ENCODE measurements around the gene ADCY2.

Gene ADCY2

DNA sequence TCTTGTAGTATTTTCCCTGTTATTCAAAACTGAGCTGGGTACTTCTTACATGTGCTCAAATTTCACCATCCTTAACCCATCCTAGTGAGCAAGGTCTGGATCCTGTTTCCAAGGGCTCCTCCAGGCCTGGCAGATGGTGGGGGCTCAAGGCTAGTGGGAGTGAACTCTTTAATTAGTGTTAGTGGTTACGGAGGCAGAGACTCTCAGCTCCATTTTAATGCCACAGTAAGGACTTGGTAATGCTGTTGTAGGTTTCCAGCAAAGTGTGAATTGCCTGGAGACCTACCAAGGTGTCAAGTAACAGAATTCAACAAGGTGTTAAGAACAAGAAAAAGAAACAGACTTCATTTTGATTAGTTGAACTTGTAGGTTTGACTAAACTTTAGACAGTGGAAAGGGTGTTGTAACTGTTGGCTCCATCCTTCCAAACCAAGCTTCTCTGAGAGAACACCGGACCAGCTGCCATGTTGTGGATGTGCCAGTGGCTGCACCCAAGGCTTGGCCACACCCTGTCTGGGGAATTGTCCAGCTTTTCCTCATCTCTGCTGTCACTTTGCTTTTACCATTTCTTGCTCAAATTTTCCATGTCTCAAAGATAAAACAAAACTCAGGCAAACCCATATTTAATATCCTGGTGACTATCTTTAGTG, 98.7 kb downstream of the ADCY2 start:
- no peak for FAIRE-seq
- DNase-seq (ENCODE audit: insufficient read length, low spot score): no peak
- TF ChIP-seq, protein P1, sequence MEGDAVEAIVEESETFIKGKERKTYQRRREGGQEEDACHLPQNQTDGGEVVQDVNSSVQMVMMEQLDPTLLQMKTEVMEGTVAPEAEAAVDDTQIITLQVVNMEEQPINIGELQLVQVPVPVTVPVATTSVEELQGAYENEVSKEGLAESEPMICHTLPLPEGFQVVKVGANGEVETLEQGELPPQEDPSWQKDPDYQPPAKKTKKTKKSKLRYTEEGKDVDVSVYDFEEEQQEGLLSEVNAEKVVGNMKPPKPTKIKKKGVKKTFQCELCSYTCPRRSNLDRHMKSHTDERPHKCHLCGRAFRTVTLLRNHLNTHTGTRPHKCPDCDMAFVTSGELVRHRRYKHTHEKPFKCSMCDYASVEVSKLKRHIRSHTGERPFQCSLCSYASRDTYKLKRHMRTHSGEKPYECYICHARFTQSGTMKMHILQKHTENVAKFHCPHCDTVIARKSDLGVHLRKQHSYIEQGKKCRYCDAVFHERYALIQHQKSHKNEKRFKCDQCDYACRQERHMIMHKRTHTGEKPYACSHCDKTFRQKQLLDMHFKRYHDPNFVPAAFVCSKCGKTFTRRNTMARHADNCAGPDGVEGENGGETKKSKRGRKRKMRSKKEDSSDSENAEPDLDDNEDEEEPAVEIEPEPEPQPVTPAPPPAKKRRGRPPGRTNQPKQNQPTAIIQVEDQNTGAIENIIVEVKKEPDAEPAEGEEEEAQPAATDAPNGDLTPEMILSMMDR (IDR thresholded peaks at IDR 0.05; ENCODE audit: insufficient read depth, missing control alignments): no peak

DNA sequence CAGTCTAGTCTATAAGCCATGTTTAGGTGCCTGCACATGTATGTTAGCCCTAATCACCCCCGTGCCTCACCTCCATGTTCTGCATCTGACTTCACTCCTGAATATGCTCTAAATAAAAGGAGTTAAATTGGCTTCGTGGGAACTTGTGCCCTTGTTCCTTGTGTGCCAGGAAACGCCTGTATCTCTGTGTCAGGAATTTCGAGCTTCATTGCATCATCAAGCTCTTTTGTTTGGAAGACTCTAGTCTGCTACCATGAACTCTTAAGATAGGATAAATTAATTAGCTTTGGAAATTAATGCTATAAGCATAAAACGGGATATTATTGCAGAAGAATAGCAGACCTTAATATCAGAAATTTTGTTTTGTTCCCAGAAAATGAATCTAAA, 99.2 kb downstream of the ADCY2 start:
- FAIRE-seq: no peak
- no peak for DNase-seq (ENCODE audit: insufficient read length, low spot score)
- TF ChIP-seq, protein P1 (IDR thresholded peaks at IDR 0.05; ENCODE audit: insufficient read depth, missing control alignments): no peak

DNA sequence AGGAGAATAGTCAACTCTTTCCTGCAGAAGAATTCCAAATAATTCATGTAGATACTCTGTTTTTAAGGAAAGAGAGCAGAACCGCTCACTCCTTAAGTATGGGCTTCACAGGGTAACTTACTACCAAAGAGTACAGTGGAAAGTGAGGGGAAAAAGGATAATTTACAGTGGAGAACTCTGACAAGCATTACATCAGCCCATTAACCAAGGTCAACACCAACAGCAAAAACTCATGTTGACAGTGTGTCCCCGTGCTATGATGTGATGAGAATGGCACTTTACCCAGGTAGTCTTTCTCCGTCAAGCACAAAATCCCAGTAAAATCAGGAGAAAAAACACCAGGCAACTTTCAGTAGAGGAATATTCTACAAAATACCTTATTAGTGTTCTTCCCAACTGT, 104.3 kb downstream of the ADCY2 start:
- TF ChIP-seq, protein P1 (IDR thresholded peaks at IDR 0.05; ENCODE audit: insufficient read depth, missing control alignments): no peak
- DNase-seq (ENCODE audit: insufficient read length, low spot score) (no peak), FAIRE-seq (no peak)

DNA sequence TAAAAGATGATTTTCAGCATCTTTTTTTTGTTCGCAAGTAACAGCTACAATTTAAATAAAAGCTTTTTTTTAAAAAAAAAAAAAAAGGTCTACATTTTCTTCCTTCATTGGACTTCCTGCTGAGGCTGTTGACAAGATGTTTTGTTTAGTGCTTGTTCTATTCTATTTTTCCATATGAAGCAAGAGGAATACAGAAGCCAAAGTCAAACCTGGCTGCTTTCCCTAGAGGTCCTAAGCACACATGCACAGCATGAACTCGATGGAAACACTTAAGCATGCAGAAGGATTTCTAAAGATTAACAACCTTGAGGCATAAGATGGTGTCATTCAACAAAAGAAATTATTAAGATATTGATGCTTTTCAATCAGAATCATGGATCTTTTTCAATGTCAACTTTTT, 105.1 kb downstream of the ADCY2 start:
- TF ChIP-seq, protein P1 (IDR thresholded peaks at IDR 0.05; ENCODE audit: insufficient read depth, missing control alignments): no peak
- FAIRE-seq (no peak), DNase-seq (ENCODE audit: insufficient read length, low spot score) (no peak)

DNA sequence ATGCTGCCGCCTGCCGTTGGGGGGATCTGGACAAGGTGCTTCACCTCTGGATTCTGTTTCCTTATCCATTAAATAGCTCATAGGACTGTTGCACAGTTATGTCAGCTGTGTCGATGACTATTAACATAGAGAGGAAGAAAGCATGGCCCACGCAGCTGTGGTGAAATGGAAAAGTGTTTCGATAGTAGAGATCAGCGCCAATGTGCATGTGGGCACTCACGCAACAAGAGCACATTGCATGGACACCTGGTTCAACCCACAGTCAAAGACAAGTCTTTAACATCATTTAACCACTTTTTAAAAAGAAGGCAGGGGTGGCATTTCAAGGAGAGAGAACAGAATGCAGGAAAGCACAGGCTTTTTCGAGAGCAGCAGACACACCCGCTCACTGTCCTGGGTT, 107.6 kb downstream of the ADCY2 start:
- DNase-seq (ENCODE audit: insufficient read length, low spot score) (no peak), FAIRE-seq (no peak)
- TF ChIP-seq, protein P1 (IDR thresholded peaks at IDR 0.05; ENCODE audit: insufficient read depth, missing control alignments): no peak

DNA sequence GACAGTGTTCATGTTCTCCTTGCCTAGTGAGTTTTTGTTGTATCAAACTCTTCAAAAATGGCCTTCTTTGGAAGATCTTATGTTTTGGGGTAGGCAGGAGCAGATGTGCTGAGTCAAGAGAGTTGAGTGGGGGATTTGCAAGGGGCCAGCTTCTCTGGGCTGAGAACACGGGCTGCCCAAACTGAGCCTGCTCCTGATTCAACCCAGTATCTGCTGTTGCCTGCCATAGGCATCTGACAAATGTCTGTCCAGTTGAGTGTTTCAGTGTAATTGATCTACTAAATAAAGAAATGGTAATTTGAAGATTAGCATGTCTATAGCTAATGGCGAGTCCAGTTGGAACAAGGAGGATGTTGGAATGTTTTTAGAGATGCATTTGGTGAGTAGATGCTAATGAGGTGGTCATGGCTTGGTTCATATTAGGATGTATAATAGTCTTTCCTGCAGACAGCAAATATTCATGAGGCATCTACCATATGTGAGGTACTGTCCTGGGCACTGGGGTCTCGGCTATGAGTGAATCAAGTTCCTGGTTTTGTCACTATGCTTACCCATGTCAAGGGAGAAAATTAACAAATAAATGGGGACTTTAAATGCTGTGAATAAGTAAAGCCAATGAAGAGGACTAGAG, 119.5 kb downstream of the ADCY2 start:
- TF ChIP-seq, protein P1 (IDR thresholded peaks at IDR 0.05; ENCODE audit: insufficient read depth, missing control alignments): no peak
- FAIRE-seq (no peak), DNase-seq (ENCODE audit: insufficient read length, low spot score) (no peak)

DNA sequence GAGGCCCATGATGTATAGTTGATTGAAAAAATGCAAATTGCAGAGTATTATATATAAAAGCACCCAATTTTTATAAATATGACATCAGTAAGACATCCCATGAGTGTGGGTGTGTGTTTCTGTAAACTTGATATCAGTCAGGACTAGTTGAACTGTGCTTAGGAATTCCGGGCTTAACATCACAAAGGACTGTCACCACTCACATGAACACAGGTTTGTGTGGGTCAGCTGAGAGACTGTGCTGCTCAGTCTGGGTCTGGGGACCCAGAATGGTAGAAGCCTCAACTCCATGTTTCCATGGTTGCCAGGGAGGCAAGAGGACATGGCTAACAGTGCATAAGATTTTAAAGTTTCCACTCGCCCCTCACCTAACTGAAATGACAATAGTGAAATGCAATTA, 120.3 kb downstream of the ADCY2 start:
- no peak for FAIRE-seq
- TF ChIP-seq, protein P1 (IDR thresholded peaks at IDR 0.05; ENCODE audit: insufficient read depth, missing control alignments): no peak
- no peak for DNase-seq (ENCODE audit: insufficient read length, low spot score)
